ENCODE data around the gene TAAR1. TPM values are rescaled to one million over a fixed set of nuclear protein-coding genes. Genes with fewer than 3 reads are reported as not detected.
"Not testable (repeated sequence)": the region's sequence is repeated elsewhere in the genome, so short reads cannot be mapped to it uniquely, and the experiment has no call there.

TAAR1 gene
- total RNA-seq, 1 experiment from 2014 or later: not detected

GRCh38 chr6:132612449-132613108 is 46.4 kb downstream of the TAAR1 start:
- no peak for DNase-seq (ENCODE audit: low read depth)
- in situ Hi-C loops (cut with HindIII; ENCODE audit: low pct_unique_long_range_greater_than_20kb, low sequenced_read_pairs): no loop called here

- DNase-seq (ENCODE audit: low read depth): no peak
- in situ Hi-C loops (cut with HindIII; ENCODE audit: low pct_unique_long_range_greater_than_20kb, low sequenced_read_pairs): no loop called here
Observed at GRCh38 chr6:132611616-132612015, 47.4 kb downstream of the TAAR1 start.

- peak; percentile 78 for DNase-seq (ENCODE audit: low read depth)
- in situ Hi-C loops (cut with HindIII; ENCODE audit: low pct_unique_long_range_greater_than_20kb, low sequenced_read_pairs): no loop called here
Observed at GRCh38 chr6:132607544-132608233, 51.3 kb downstream of the TAAR1 start.

GRCh38 chr6:132604635-132605152 is 54.3 kb downstream of the TAAR1 start:
- no peak for DNase-seq (ENCODE audit: low read depth)
- in situ Hi-C loops (cut with HindIII; ENCODE audit: low pct_unique_long_range_greater_than_20kb, low sequenced_read_pairs): no loop called here

GRCh38 chr6:132600900-132601299 is 58.1 kb downstream of the TAAR1 start:
- in situ Hi-C loops (cut with HindIII; ENCODE audit: low pct_unique_long_range_greater_than_20kb, low sequenced_read_pairs); DNase-seq (ENCODE audit: low read depth): not testable (repeated sequence)

GRCh38 chr6:132598473-132598872 is 60.5 kb downstream of the TAAR1 start:
- no peak for DNase-seq (ENCODE audit: low read depth)
- in situ Hi-C loops (cut with HindIII; ENCODE audit: low pct_unique_long_range_greater_than_20kb, low sequenced_read_pairs): no loop called here

GRCh38 chr6:132596201-132596600 is 62.8 kb downstream of the TAAR1 start:
- in situ Hi-C loops (cut with HindIII; ENCODE audit: low pct_unique_long_range_greater_than_20kb, low sequenced_read_pairs): no loop called here

More at GRCh38 chr6:132596201-132596600, 62.8 kb downstream of the TAAR1 start:
- no peak for DNase-seq (ENCODE audit: low read depth)

Other genes with a start within 250 kb of the TAAR1 start
- 4.8 and 21.9 TPM in 2 replicates for gene STX7, start 146.1 kb downstream of the TAAR1 start, total RNA-seq (2014; rRNA removed; shearing (Covaris generic); ENCODE audit: low replicate concordance)
- not detected in 2 replicates for gene TAAR9, start 120.9 kb downstream of the TAAR1 start, total RNA-seq (2014; rRNA removed; shearing (Covaris generic); ENCODE audit: low replicate concordance)
- not detected in 2 replicates for gene TAAR8, start 106.5 kb downstream of the TAAR1 start, total RNA-seq (2014; rRNA removed; shearing (Covaris generic); ENCODE audit: low replicate concordance)
- gene TAAR6, start 88.9 kb downstream of the TAAR1 start, total RNA-seq (2014; rRNA removed; shearing (Covaris generic); ENCODE audit: low replicate concordance): not detected in 2 replicates
- gene TAAR5, start 69.4 kb downstream of the TAAR1 start, total RNA-seq (2014; rRNA removed; shearing (Covaris generic); ENCODE audit: low replicate concordance): not detected in 2 replicates
- not detected in 2 replicates for gene TAAR2, start 34.9 kb downstream of the TAAR1 start, total RNA-seq (2014; rRNA removed; shearing (Covaris generic); ENCODE audit: low replicate concordance)
- not detected in 2 replicates for gene VNN1, start 54.9 kb upstream of the TAAR1 start, total RNA-seq (2014; rRNA removed; shearing (Covaris generic); ENCODE audit: low replicate concordance)
- gene VNN2, start 98.7 kb upstream of the TAAR1 start, total RNA-seq (2014; rRNA removed; shearing (Covaris generic); ENCODE audit: low replicate concordance): not detected in 2 replicates
- 11.7 and 15.5 TPM in 2 replicates for gene SLC18B1, start 139.5 kb upstream of the TAAR1 start, total RNA-seq (2014; rRNA removed; shearing (Covaris generic); ENCODE audit: low replicate concordance)
- 1,252 and 1,375 TPM in 2 replicates for gene RPS12, start 155.4 kb upstream of the TAAR1 start, total RNA-seq (2014; rRNA removed; shearing (Covaris generic); ENCODE audit: low replicate concordance)

All from Caki2 (cell line).